Left lung (tissue), 10 donors: ENCODE measurements around the gene HSPA12A. TPM values are rescaled to one million over a fixed set of nuclear protein-coding genes. Genes with fewer than 3 reads are reported as not detected.

ENCODE experiments used
- ATAC-seq: fragments of 200-7000 bp; cut with Tn5 transposase; one replicate; pipeline ENCODE4 v1.9.1; 2020; ENCODE audit warnings: moderate library complexity
- DNase-seq, 4 donors: peaks; one replicate each; pipeline ENCODE4 v3.0.0-alpha.2; 2013 to 2020
- H3K27ac ChIP-seq, 2 donors: fragments of 200-600 bp; sonication (generic) in 1 of 2; one replicate each; pipeline versions ENCODE4 v1.5.0 to v1.8.0; 2020 to 2021
- H3K27me3 ChIP-seq, 2 donors: fragments of 200-600 bp; sonication (generic) in 1 of 2; one replicate each; pipeline versions ENCODE4 v1.5.0 to v1.8.0; 2020 to 2021
- H3K36me3 ChIP-seq, 2 donors: fragments of 200-600 bp; sonication (generic) in 1 of 2; one replicate each; pipeline versions ENCODE4 v1.5.0 to v1.8.0; 2020 to 2021
- H3K4me1 ChIP-seq, 2 donors: fragments of 200-600 bp; one replicate each; pipeline ENCODE4 v1.8.0; 2021
- H3K4me3 ChIP-seq, 2 donors: fragments of 200-600 bp; sonication (generic) in 1 of 2; one replicate each; pipeline versions ENCODE4 v1.5.0 to v1.8.0; 2020 to 2021; ENCODE audit warnings: mild to moderate bottlenecking in 1 of 2
- H3K9me3 ChIP-seq, 2 donors: fragments of 200-600 bp; sonication (generic) in 1 of 2; one replicate each; pipeline versions ENCODE4 v1.5.0 to v1.8.0; 2020 to 2021
- CTCF ChIP-seq, 2 donors: fragments of 200-600 bp; sonication (generic) in 1 of 2; IDR thresholded peaks; one replicate each; pipeline versions ENCODE4 v1.5.0 to v1.8.0; 2021; ENCODE audit warnings: antibody characterized with exemption in 2 of 2
- intact Hi-C, 2 donors: fragments of 100-400 bp; cut with DNase I; formaldehyde crosslinking; loops; one replicate each; pipeline versions ENCODE4 v1.11.2 to v1.14.2; 2022
- polyA plus RNA-seq, 6 donors: library from polyadenylated mRNA; unstranded; fragments of 120-200 nt; gene quantifications; one replicate each; pipeline ENCODE4 v1.2.1, GENCODE V29; 2013; ENCODE audit not compliant: insufficient read length in 6 of 6
- total RNA-seq, 2 donors: library from RNA; stranded (reverse); fragmentation: NEBNext Ultra II Directional; extraction: Animal tissue kit (Norgen Biotek cat#: 25700); gene quantifications; one replicate each; pipeline ENCODE4 v1.2.1, GENCODE V29; 2021
- donor health status: DM: no; HTN: yes; CAD: no.
- donor health status: DM: no; HTN: no; CAD: no.

Gene HSPA12A
- total and polyA plus RNA-seq, 8 donors: 9.1 to 13.5 (median 12.0) TPM

- no peak for TF ChIP-seq CTCF (IDR thresholded peaks at IDR 0.05)
- Histone ChIP-seq H3K36me3 (no peaks in the 10 kb centered on the region), H3K4me3 (no peak overlapping the region), H3K27me3 (peaks cover 0 to 20% of the 10 kb centered on the region in 2 donors), H3K27ac (no peak overlapping the region), H3K4me1 (no peaks in the 10 kb centered on the region), H3K9me3 (no peaks in the 10 kb centered on the region)
- ATAC-seq: no peak
- intact Hi-C loops: no loop called here
- DNase-seq: no peak
These were observed 120.9 kb downstream of the HSPA12A start for GRCh38 chr10:116621476-116621875.

Other genes with a start within 250 kb of the HSPA12A start
- not detected for gene PNLIP, start 196.6 kb downstream of the HSPA12A start, total RNA-seq
- gene PNLIP, start 196.6 kb downstream of the HSPA12A start, polyA plus RNA-seq: not detected
- gene PNLIPRP1, start 151.6 kb downstream of the HSPA12A start, total RNA-seq: not detected
- under 1 TPM in 2 of 6 donors, not detected in 4; 0.15 to 0.35 TPM for gene PNLIPRP1, start 151.6 kb downstream of the HSPA12A start, polyA plus RNA-seq
- gene PNLIPRP2, start 121.6 kb downstream of the HSPA12A start, total RNA-seq: not detected
- gene PNLIPRP2, start 121.6 kb downstream of the HSPA12A start, polyA plus RNA-seq: not detected
- 1 to 10 TPM in 1 of 2 donors, under 1 TPM in 1; 0.50 to 1.0 TPM for gene ENO4, start 106.9 kb upstream of the HSPA12A start, total RNA-seq
- gene ENO4, start 106.9 kb upstream of the HSPA12A start, polyA plus RNA-seq: 1 to 10 TPM; 2.9 to 4.4 (median 3.4) TPM